Retinal pigment epithelial cell (primary cell): ENCODE measurements around the gene PIK3C2G.
A peak's percentile ranks its signal among the peaks of the same experiment; 100 is the strongest.
"Not testable (repeated sequence)": the region's sequence is repeated elsewhere in the genome, so short reads cannot be mapped to it uniquely, and the experiment has no call there.

ENCODE experiments used
- DNase-seq: peaks from one replicate; pipeline ENCODE4 v3.0.0-alpha.2; 2010; ENCODE audit warnings: low read depth
- H3K4me3 ChIP-seq: 2 replicates; pipeline ENCODE4 v1.5.1; 2011; ENCODE audit warnings: mild to moderate bottlenecking, low read length, control low read depth, moderate library complexity
- CTCF ChIP-seq: conservative IDR thresholded peaks from 2 replicates; pipeline ENCODE4 v1.5.1; 2011; ENCODE audit warnings: low read depth, low read length, control low read depth, inconsistent platforms

The PIK3C2G gene

GRCh38 chr12:18483698-18484325, 222.5 kb downstream of the PIK3C2G start:
- no peak for TF ChIP-seq CTCF
- no peak overlapping the region for H3K4me3 ChIP-seq
- no peak for DNase-seq

GRCh38 chr12:18486036-18486435, 224.7 kb downstream of the PIK3C2G start:
- H3K4me3 ChIP-seq, result no peak overlapping the region
- no peak for TF ChIP-seq CTCF
- no peak for DNase-seq

GRCh38 chr12:18487509-18487908, 226.2 kb downstream of the PIK3C2G start:
- no peak for TF ChIP-seq CTCF
- H3K4me3 ChIP-seq, result no peak overlapping the region
- no peak for DNase-seq

- no peak for DNase-seq
- no peak overlapping the region for H3K4me3 ChIP-seq
- no peak for TF ChIP-seq CTCF
Observed at GRCh38 chr12:18492372-18493025, 231.2 kb downstream of the PIK3C2G start.

GRCh38 chr12:18496156-18496555, 234.8 kb downstream of the PIK3C2G start:
- no peak overlapping the region for H3K4me3 ChIP-seq
- peak; percentile 58 for DNase-seq
- TF ChIP-seq CTCF, result no peak

GRCh38 chr12:18500160-18500574, 238.8 kb downstream of the PIK3C2G start:
- not testable (repeated sequence) for DNase-seq, H3K4me3 ChIP-seq

GRCh38 chr12:18500736-18501135, 239.4 kb downstream of the PIK3C2G start:
- H3K4me3 ChIP-seq, DNase-seq: not testable (repeated sequence)

GRCh38 chr12:18502422-18502968, 241.2 kb downstream of the PIK3C2G start:
- no peak for TF ChIP-seq CTCF

More at GRCh38 chr12:18502422-18502968, 241.2 kb downstream of the PIK3C2G start:
- no peak overlapping the region for H3K4me3 ChIP-seq
- DNase-seq, result no peak
